GM19455 (cell line): ENCODE data around the gene ARID5B.

Experiments used
- ATAC-seq: cut with Tn5 transposase; IDR thresholded peaks from one replicate; pipeline ENCODE4 v1.9.1; 2021; ENCODE audit not compliant: unreplicated experiment

Gene ARID5B

GRCh38 chr10:62121187-62121530 is 219.7 kb downstream of the ARID5B start:
- ATAC-seq = no peak

GRCh38 chr10:62127975-62128374 is 226.5 kb downstream of the ARID5B start:
- no peak for ATAC-seq

GRCh38 chr10:62130948-62131347 is 229.4 kb downstream of the ARID5B start:
- no peak for ATAC-seq

GRCh38 chr10:62131724-62132123 is 230.2 kb downstream of the ARID5B start:
- ATAC-seq = no peak

GRCh38 chr10:62133618-62134017 is 232.1 kb downstream of the ARID5B start:
- peak; percentile 95 for ATAC-seq

GRCh38 chr10:62136931-62137330 is 235.4 kb downstream of the ARID5B start:
- ATAC-seq = no peak
